Fibroblast of the aortic adventitia (primary cell): ENCODE measurements around the gene HTRA1. TPM values are rescaled to one million over a fixed set of nuclear protein-coding genes. Genes with fewer than 3 reads are reported as not detected.

Experiments
- DNase-seq: peaks from one replicate; pipeline ENCODE4 v3.0.0-alpha.2; 2010; ENCODE audit warnings: low read depth
- H3K4me3 ChIP-seq: 2 replicates; pipeline ENCODE4 v1.5.1; 2011; ENCODE audit warnings: low read depth, mild to moderate bottlenecking, control low read depth, low read length, moderate library complexity
- CTCF ChIP-seq: IDR thresholded peaks from 2 replicates; pipeline ENCODE4 v1.5.1; 2011; ENCODE audit warnings: mild to moderate bottlenecking, low read length, control low read depth, inconsistent platforms; ENCODE audit not compliant: insufficient read depth
- total RNA-seq: library from RNA; depleted of rRNA; stranded (reverse); fragments of >200 nt; gene quantifications from 2 replicates; pipeline ENCODE4 v1.2.3, GENCODE V29; 2012; ENCODE audit warnings: low replicate concordance

HTRA1 gene
- total RNA-seq, 1 donor: 156 TPM

GRCh38 chr10:122497241-122497640 is 35.9 kb downstream of the HTRA1 start:
- TF ChIP-seq CTCF: no peak
- H3K4me3 ChIP-seq: no peak overlapping the region
- no peak for DNase-seq

- no peak overlapping the region for H3K4me3 ChIP-seq
- peak; percentile 58 for DNase-seq
- no peak for TF ChIP-seq CTCF
Measured at GRCh38 chr10:122498521-122498920, 37.2 kb downstream of the HTRA1 start.

GRCh38 chr10:122499012-122499411 is 37.7 kb downstream of the HTRA1 start:
- no peak for DNase-seq
- H3K4me3 ChIP-seq: no peak overlapping the region
- TF ChIP-seq CTCF: no peak

- DNase-seq: peak; percentile 88
- H3K4me3 ChIP-seq: no peak overlapping the region
- no peak for TF ChIP-seq CTCF
Measured at GRCh38 chr10:122499491-122499941, 38.2 kb downstream of the HTRA1 start.

- no peak overlapping the region for H3K4me3 ChIP-seq
- DNase-seq: no peak
- TF ChIP-seq CTCF: no peak
Measured at GRCh38 chr10:122500194-122500593, 38.8 kb downstream of the HTRA1 start.

- TF ChIP-seq CTCF: no peak
- H3K4me3 ChIP-seq: no peak overlapping the region
- DNase-seq: no peak
Measured at GRCh38 chr10:122500726-122501125, 39.4 kb downstream of the HTRA1 start.

- TF ChIP-seq CTCF: no peak
- H3K4me3 ChIP-seq: no peak overlapping the region
- no peak for DNase-seq
Measured at GRCh38 chr10:122503012-122503411, 41.7 kb downstream of the HTRA1 start.
